GM10266 (cell line): Measurements from ENCODE around the gene RASA3.
"Not testable (repeated sequence)": the region's sequence is repeated elsewhere in the genome, so short reads cannot be mapped to it uniquely, and the experiment has no call there.

Experiments
- DNase-seq: peaks from one replicate; pipeline ENCODE4 v3.0.0; 2012; ENCODE audit errors: extremely low spot score
- TF ChIP-seq, protein P1 (sequence below): IDR thresholded peaks from 2 replicates; pipeline ENCODE4 v1.5.1; 2012; ENCODE audit warnings: mild to moderate bottlenecking, low read depth; ENCODE audit not compliant: control insufficient read depth, insufficient read depth; ENCODE audit errors: missing control alignments

RASA3 gene

DNA sequence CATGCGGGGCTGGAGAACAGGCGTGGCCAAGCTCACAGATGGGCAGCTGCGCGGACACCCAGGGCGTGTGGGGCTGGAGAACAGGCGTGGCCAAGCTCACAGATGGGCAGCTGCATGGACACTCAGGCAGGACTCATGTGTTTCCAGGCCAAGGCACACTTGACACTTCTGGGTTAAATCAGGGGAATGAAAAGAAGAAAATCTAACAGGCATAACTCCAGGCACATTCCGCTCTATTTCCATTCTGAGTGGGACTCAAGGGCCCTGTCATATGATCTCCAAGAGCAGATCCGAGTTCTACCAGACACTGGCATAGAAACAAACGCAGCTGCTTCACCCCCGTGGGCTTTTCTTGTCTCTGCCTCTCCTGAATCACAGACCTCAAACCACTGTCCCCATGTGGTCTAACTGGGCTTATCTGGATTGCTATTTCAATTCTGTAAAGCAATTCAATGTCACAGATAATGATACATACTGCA lies 141.2 kb downstream of the RASA3 start:
- TF ChIP-seq, protein P1, sequence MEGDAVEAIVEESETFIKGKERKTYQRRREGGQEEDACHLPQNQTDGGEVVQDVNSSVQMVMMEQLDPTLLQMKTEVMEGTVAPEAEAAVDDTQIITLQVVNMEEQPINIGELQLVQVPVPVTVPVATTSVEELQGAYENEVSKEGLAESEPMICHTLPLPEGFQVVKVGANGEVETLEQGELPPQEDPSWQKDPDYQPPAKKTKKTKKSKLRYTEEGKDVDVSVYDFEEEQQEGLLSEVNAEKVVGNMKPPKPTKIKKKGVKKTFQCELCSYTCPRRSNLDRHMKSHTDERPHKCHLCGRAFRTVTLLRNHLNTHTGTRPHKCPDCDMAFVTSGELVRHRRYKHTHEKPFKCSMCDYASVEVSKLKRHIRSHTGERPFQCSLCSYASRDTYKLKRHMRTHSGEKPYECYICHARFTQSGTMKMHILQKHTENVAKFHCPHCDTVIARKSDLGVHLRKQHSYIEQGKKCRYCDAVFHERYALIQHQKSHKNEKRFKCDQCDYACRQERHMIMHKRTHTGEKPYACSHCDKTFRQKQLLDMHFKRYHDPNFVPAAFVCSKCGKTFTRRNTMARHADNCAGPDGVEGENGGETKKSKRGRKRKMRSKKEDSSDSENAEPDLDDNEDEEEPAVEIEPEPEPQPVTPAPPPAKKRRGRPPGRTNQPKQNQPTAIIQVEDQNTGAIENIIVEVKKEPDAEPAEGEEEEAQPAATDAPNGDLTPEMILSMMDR, result no peak
- DNase-seq, result no peak

DNA sequence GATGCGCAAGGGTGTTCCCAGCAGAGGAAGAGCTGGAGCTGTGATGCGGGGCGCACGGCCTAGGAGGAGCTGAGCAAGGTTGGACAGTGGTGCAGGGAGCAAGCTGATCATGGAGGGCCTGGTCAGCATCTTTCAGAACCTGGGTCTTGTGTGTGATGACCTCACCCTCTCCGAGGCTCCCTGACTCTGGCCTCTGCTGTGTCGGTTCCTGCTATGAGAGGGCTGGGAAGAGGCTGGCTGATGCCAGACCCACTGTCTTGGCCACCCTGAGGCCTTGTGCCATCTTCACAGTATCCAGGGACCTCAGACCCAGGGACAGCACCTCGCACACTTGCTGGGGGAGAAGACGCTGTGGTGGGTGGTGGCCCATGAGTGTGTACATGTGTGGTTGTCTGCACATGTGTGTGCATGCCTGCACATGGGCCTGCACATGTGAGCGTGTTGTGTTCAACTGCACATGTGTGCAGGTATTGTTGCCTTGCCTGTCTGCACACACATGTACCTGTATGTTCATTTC lies 142.0 kb downstream of the RASA3 start:
- TF ChIP-seq, protein P1, result no peak
- no peak for DNase-seq

DNA sequence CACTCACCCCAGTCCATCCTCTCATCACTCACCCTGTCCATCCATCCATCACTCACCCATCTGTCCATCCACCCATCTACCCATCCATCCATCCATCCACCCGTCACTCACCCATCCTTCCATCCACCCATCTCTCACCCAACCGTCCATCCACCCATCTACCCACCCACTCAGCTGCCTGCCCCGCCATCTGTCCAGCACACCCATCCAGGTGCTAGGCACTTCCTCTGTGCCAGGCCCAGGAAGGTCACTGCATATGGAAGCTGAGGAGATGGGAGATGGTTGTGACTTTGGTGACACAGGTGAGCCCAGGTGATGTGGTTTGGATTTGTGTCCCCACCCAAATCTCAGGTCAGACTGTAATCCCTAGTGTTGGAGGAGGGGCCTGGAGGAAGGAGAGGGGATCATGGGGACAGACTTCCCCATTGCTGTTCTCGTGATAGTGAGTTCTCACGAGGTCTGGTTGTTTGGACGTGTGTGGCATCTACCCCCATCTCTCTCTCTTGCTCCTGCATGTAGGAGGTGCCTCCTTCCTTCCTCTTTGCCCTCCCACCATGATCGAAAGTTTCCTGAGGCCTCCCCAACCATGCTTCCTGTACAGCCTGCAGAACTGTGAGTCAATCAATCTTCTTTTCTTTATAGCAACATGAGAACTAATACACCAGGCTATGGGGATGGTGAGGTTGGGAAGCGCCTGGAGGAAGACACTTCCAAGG lies 142.7 kb downstream of the RASA3 start:
- DNase-seq, result no peak
- TF ChIP-seq, protein P1, result no peak

DNA sequence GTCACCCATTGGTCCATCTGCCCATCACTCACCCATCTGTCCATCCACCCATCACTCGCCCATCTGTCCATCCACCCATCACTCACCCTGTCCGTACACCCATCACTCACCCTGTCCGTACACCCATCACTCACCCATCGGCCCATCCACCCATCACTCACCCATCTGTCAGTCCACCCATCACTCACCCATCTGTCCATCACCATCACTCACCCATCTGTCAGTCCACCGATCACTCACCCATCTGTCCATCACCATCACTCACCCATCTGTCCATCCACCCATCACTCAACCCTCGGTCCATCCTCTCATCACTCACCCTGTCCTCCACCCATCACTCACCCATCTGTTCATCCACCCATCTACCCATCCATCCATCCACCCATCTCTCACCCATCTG lies 143.6 kb downstream of the RASA3 start:
- not testable (repeated sequence) for DNase-seq

DNA sequence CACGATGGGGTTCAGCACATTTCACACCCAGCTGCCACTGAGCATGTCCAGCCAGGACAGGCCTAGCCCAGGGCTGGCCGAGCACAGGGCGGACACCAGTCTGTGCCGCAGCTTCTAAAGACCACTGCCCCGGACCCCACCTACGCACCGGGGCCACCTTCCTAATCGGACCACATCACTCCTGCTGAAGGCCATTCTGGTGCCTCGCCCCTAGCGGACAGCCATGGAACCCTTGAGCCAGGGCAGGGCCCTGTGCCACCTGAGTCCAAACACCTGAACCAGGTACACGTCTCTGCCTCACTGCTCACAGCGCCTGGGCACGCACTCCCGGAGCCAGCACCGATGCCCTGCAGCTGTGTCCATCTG lies 150.1 kb downstream of the RASA3 start:
- TF ChIP-seq, protein P1, result no peak
- DNase-seq, result no peak

DNA sequence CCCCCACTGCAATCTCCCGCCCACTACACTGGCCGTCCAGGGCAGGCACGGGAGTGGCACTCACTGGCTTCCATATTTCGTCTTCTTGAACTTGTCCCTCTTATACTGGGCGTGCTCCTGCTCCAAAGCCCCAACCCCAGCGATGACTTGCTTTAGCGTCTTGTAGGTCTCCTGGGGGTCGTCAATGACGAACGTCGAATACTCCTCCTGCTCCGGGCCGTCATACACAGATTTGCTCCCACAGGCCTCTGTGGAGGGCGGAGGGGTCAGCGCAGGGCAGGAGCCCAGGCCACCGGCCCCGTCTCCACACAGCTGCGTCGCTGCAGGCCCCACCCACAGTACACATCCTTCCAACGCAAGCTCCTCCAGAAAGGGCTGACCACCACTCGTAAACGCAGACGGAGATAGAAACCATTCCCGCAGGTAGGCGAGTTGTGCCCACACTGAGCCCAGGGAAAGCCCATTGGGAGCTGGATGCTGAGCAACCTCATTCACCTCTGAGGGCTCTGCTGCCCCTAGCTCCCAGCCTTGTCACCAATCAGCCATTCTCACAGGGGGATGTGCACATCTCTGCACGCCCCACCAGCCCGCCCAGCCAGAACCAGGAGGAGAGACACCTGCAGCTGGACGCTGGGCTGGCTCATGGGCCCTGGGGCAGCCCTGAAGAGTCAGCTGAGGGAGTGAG lies 150.7 kb downstream of the RASA3 start:
- TF ChIP-seq, protein P1, result no peak
- DNase-seq, result no peak

DNA sequence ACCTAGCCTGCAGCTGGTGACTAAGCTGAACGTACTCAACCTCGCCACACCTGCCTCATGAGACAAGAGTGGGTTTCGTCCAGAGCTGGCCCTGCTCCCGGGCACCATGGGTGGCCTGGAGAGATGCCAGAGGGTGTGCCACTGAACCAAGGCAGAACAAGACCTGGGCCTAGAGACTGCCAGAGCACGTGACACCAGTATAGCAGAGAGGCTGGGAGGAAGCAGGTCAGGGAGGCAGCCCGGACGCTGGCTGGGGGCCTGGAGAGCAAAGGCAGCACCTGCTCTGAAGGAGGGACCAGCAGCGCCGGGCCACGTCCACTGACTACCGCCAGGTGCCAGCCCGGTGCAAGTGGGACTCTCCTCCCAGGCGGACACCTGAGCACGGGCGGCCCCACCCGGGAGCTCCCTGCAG lies 151.2 kb downstream of the RASA3 start:
- TF ChIP-seq, protein P1, result no peak
- no peak for DNase-seq
